Stimulated activated CD8-positive, alpha-beta memory T cell treated with anti-CD3 and anti-CD28 coated beads, Interleukin-4, amount 100 ng/mL, for 24 hours (primary cell): ENCODE results near the gene MFAP3.
"Not testable (repeated sequence)": the region's sequence is repeated elsewhere in the genome, so short reads cannot be mapped to it uniquely, and the experiment has no call there.

Source experiments
- DNase-seq: peaks from one replicate; pipeline ENCODE4 v3.0.0-alpha.2; 2020; ENCODE audit warnings: low read depth

MFAP3 gene

DNA sequence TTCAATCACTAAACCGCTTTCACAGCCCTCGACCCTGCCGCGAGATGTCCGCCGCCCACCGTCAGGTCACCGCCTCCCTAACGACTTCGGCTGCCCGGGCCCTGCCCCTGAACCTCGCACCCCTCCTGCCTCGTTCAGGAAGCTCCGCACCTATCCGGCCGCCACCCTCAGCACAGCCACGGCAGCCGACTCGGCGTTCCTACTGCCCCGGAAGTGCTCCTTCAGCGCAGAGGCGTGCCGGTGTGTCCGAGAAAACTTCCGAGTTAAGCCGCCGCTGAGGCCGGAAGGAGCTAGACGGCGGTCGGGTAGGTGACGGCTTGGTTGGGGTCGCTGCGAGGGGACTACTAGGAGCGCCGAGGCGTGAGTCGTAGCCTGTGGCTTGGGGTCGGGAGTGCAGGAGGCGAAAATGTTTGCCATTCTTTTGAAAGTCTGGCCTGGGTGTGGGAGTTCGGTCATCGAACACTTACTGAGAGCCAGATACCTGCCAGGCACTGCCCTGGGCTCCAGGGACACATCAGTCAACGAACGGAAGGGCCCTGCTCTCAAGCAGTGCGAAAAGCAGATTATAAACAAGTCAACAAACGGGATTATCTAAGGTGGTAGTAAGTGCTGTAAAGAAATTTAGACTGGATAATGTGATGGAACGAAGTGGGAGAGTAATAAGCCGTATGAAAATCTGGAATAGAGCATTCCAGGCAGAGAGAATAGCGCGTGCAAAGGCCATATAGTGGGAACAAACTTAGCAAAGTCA is at the start of gene MFAP3, which contains the start of gene FAM114A2:
Gene MFAP3, plus strand, starts transcription at position 261 of the 751 bp plus-strand sequence. CDS start 10,756 bp downstream, outside the sequence.
Gene FAM114A2, minus strand, starts transcription at position 204 of the 751 bp plus-strand sequence. CDS start 3,957 bp downstream, outside the sequence.
- DNase-seq = peak; percentile 79

DNA sequence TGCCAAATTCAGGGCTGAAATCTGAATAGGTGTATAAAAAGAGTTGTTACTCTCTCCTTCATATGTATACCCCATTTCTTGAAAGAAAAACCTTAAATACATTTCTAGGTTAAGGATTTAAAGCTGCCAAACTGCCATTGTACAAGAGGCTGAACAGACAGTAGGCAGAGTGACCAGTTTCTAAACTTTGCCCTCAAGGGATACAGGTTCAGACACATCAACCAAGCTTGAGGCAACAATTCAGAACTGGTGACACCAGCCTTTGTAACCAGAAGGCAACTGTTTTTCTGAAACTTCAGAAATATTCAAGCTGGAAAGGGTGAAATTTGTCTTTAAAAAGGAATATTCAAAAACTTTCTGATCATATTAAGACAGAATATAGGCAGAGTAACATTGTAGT is 47.6 kb upstream of the MFAP3 start:
- DNase-seq = no peak

DNA sequence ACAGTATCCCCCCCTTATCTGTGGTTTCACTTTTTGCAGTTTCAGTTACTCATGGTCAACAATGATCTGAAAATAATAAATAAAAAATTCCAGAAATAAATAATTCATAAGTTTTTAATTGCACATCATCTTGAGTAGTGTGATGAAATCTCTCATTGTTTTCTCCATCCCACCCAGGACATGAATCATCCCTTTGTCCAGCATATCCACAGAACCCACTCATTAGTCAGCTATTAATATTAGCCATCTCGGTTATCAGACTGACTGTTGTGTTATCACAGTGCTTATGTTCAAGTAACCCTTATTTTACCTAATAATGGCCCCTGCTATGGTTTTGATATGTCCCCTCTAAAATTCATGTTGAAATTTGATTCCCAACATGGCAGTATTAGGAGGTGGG is 40.8 kb upstream of the MFAP3 start:
- DNase-seq = no peak

DNA sequence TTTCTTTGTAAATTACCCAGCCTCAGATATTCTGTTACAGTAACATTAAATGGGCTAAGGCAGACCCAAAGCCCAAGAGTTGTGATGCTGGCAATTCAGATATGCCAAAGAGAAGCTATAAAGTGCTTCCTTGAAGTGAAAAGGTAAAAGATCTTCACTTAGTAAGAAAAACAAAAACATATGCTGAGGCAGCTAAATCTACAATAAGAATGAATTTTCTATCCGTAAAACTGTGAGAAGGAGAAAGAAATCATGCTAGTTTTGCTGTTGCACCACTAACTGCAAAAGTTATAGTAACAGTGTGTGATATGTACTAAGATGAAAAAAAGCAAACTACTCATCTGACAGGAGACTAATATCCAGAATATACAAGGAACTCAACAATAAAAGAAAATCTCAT is 40.0 kb upstream of the MFAP3 start:
- DNase-seq = no peak

DNA sequence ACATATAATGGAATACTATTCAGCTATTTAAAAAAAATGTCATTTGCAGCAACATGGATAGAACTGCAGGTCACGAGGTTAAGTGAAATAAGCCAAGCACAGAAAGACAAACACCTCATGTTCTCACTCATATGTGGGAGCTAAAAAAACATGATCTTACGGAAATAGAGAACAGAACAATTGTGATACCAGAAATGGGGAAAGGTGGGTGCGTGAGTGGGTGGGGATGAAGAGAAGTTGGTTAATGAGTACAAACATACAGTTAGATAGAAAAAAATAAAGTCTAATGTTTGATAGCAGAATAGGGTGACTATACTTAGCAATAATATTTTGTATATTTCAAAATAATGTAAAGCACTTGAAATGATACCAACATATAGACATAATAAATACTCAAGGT is 38.8 kb upstream of the MFAP3 start:
- no peak for DNase-seq

DNA sequence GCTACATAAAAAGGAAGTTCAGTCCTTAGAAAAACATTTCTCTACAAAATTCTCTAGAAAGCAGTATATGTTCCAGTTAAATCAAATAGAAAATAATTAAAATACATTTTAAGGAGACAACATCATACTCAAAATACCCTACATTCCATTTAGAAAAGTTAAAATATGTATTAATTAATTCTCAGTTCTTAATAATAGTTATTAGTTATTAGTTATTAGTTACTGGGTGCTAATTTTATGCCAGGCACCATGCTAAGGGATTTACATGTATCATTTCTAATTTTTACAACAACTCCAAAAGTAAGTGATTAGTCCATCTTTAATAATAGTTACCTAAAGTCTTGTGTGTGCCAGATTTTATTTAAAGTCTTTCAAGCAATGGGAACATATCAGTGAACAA is 38.1 kb upstream of the MFAP3 start:
- no peak for DNase-seq

DNA sequence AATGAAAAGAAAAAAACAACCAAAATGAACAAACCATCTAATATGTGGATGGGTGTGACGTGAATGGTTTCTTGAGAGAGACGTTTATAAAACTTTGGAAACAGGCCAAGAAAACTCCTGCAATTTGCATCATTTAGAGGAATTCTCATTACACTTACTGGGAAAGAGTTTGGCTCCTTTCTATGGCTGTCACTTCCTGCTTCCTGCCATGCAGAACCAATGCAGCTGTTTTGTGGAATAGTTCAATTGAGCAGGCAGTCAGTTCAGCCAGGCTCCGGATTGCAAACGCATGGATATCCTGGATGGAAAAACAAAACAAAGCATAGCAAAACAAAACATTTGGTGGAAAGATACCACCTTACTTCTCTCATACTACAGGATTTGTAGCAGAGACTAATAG is 36.7 kb upstream of the MFAP3 start:
- no peak for DNase-seq

DNA sequence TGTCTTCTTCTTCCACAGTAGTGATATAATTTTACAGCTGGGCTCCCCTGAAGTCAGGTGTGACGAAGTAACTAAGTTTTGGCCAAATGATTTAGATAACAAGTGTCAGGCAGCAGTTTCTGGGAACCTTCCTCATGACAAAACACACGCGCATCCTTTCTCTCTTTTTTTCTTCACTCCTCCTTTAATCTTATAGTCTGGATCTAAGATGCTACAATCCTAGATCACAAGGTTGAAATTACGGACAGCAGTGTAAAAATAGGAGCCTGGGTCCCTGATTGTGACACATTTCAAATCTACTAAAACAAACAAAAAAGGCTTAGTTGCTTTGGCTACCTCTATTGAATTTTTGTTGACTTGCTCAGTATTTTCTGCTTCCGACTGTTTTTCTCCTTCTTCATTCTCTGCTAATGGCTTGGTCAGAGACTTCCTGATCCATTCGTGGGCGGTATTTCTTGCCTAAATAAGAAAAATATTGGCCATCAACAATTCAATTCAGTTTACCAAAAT is 36.2 kb upstream of the MFAP3 start:
- DNase-seq = no peak

DNA sequence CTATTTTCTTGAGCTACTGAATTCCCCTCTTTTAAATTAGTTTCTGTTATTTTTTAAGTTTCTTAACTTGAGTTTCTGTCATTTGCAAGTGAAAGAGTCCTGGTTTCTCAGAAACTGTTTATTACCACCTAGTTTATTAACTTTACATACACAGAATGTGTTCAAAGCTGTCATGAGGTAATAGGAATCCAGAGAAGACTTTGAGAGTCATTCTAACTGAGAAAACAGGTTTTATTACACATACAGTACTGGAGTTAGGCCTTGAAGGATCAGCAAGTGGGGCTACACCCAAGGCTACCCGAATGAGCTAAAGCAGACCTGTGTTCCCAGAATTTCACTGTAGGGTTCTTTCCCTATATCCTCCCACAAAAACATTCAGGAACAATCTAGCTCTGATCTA is 33.1 kb upstream of the MFAP3 start:
- no peak for DNase-seq

DNA sequence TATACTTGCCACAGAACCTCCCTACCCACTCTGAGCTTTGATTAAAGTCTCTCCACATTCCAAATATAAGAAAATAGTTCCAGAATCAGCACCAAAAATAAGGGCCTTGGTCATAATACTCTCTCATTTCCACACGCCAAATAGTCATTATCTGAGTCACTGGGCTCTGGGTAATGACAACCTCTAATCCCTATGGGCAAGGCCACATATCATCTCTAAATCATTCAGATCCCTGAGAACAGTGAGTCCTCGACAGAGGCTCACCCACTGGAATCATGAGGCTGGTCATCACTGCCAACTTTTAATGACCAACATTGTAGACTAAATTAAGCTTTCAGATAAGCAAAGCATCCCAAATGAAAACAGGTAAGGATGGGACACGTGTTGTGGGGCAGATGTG is 28.1 kb upstream of the MFAP3 start:
- no peak for DNase-seq

DNA sequence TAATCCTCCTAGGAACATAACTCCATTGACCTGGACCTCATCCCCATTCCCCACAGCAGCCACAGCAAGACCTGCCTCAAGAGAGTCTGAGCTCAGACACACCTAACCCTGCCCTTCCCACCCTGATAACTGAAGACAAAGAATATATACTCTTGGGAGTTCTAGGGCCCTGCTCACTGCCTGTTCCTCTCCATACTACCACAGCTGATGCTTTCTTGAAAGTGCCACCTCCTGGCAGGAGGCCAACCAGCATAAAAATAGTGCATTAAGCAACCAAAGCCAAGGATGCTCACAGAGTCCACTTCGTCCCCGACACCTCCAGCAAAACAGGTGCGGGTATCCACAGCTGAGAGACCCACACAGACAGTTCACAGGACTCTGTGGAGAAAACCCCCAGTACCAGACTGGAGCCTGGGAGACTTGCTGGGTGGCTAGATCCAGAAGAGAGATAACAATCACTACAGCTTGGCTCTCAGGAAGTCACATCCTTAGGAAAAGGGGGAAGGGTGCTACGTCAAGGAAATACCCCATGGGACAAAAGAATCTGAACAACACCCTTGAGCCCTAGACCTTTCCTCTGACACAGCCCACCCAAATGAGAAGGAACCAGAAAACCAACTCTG is 23.6 kb upstream of the MFAP3 start:
- no peak for DNase-seq

DNA sequence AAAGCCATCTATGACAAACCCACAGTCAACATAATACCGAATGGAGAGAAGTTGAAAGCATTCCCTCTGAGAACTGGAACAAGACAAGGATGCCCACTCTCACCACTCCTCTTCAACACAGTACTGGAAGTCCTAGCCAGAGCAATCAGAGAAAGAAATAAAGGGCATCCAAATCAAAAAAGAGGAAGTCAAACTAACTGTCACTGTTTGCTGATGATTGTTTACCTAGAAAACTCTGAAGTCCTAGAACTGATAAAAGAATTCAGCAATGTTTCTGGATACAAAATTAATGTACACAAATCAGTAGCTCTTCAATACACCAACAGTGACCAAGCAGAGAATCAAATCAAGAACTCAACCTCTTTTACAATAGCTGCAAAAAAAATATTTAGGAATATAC is 19.8 kb upstream of the MFAP3 start:
- not testable (repeated sequence) for DNase-seq

DNA sequence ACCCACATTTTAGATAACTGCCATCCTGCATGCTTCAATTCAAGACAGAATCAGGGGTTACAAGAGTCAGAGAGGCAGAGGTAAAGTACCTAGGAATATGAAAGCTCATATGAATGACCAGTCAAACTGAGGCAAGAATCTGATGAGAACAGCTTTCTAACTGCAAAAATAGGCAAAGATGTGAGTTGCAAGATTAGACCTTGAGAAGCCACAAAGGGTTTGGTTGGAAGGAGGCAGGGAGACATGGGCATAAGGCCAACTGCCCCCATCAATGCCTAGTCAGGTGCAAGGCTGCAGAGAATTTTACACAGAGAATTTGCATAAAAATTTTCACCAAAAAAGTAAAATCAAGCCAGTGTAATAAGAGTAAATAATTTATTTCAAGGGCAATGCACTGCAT is 12.8 kb upstream of the MFAP3 start:
- no peak for DNase-seq

DNA sequence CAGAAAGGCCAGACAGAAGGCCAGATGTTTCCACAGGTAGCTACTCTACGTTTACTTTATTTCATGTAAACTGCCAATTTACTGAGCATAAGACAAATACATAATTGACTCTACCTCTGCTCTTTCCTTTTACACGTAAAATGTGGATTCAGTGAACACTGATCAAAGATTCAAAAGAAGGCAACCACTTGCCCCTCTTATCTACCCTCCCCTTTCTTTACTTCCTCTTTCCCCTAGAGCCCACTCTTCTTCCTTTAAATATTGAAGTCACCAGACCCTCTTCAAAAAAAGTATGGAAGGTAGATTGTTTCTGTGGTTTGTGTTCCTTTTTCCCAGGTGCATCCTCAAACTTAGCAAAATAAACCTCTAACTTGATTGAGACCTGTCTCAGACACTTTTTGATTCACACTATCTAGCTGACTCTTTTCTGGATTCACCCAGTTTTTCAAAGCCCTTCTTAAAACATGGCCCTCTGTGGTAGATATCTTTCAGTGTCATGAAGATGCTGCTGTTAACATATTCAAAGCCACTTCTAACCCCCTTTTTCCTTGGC is 6.8 kb upstream of the MFAP3 start:
- no peak for DNase-seq

DNA sequence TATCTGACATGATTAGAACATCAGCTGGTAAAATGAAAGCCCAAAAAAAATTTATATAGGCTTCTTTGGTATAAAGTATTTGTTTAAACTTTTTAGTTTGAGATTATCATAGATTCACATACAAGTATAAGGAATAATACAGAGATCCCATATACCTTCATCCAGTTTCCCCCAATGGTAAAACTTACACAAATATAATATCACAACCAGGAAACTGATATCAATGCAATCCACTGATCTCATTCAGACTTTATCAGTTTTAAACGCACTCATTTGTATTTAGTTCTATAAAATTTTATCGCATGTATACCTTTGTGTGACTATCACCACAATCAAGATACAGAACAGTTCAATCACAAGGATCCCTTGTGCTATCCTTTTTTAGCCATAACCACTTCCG is 3.8 kb upstream of the MFAP3 start:
- no peak for DNase-seq

DNA sequence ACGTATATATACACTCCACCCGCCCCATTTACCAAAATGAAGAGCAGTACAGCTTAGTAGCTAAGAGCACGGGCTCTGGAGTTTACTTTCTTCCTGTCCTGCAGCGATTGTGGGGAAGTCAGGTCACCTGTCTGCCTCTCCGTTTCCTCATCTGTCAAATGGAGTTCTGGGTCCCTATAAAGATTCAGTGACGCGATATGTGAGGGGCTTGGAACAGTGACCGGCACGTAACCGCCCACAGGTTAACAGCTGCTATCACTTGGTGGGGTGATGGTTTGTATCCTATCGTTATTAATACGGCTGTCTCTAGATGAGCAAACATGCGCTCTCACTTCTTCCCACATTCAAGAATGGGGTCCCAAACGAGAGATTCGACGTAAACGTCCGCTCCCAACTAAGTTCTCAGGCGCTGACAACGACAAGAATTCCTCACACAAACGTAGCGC is 483 bp upstream of the MFAP3 start:
- DNase-seq = no peak

DNA sequence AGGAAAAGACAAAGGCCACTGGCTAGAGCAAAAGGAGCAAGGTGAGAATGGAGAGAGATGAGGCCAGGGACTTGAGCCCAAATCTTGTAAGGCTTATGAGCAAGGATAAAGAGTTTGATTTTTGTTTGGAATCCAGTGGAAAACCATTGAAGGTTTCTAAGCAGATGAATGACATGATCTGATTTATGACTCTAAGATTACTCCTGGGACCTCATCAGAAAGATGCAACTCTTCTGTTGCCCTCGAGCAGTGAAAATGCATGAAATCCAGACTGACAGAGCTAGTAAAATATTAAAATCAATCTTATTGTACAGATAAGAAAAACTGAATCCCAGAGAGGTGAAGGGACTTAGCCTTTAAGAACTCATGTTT is 677 bp downstream of the MFAP3 start:
- DNase-seq = no peak

DNA sequence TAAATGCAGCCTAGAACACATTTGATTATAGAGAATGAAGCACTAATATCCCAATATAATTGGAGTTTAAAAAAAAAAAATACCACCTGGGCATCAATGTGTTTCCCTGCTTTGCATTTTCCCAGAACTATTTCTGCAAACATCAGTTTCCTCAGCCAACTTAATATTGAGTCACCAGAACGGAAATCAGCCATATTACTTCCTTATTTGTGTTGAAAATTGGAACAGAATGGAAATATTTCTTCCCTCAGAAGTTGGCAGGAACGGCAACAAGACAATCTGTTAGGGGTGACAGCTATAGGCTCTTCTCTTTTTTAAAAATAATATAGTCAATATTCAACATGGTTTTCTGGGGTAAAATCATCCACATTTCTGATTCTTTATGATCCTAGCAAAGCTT is 4.0 kb downstream of the MFAP3 start:
- no peak for DNase-seq

DNA sequence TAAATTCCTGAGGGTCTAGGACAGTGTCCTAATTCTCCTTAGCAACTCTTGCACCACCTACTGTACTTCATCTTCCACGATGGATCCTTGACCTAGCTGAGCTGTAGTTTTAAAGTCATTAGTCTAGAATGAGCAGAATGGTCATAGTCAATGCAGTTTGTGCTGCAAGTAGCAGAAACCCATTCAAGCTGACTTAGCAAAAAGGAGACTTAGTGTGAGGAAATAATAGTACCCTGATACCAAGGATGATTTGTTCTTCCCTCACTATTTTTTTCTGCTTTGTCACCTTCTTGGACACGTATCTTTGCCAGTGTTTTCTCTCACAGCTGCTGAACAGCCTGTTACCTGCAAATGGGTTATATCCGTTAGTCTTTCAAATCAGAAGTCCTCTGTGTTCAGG is 5.3 kb downstream of the MFAP3 start:
- DNase-seq = no peak

DNA sequence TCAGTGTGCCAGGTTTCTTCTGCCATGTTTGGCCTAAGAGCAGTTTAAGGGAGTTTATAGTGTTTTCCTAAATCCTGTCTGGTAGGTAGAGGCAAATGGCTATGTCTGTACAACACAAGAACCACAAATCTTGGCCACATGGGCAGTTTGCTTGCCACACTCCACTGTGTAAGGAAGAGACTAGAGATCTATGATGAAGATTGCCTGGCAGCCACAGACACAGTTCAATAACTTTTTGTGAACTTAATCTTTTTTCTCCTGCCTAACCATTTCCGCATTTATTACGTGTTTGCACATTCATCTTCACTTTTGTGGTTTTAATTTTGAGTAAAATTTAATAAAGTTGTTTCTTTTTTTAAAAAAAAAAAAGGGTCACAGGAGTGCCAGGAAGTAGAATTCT is 5.8 kb downstream of the MFAP3 start:
- DNase-seq = no peak

DNA sequence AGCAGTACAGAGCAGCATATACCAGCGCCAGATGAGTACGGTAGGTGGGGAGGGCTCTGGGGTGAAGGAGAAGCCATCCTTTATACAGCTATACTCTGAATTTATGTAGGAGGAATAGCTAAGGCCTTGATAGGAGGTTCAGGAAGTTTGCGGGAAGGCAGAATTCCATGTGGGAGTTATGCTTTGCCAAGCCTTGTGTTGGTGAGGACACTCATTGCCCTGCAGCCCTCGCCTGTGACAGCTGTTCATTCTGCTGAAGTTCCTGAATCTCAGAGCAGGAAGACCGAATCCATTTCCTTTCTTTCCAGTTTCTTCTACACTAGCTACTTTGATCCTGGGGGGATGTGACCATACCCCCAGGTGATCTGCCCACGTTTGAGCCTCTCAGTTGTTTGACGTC is 7.7 kb downstream of the MFAP3 start:
- DNase-seq = no peak

DNA sequence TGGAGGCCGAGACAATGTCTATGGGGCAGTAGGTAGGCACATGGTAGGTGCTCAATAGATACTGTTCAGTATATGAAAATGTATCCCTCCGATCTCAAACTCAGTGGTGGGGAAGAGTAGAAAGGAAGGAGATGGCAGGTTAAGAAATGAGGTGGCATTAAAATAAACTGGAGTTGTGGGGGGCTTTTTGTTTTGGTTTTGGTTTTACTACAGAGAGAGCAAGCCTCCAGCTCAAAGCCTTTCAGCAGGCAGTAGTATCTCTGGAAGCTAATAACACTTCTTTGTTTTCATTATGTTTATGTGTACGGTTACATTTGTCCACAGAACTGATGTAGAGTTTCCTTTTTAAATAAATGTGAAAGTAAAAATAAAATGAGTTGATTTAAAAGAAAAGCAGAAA is 8.6 kb downstream of the MFAP3 start:
- DNase-seq = no peak

DNA sequence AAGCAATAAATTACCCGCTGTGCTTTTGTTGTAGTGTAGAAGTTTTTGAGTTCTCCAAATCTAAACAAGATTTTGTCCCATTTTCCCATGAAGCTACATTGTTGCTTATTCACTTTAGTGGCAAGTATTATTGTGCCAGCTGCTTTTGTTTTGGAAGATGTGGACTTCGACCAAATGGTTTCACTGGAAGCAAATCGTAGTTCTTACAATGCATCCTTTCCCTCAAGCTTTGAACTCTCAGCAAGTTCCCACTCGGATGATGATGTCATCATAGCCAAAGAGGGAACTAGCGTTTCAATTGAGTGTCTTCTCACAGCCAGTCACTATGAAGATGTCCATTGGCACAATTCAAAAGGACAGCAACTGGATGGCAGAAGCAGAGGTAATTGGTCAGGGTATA is 10.9 kb downstream of the MFAP3 start:
- no peak for DNase-seq
